Amniotic epithelial cell (primary cell): Measurements from ENCODE around the gene PARD6B.
"Not testable (repeated sequence)": the region's sequence is repeated elsewhere in the genome, so short reads cannot be mapped to it uniquely, and the experiment has no call there.

Experiments
- DNase-seq: peaks from one replicate; pipeline ENCODE4 v3.0.0-alpha.2; 2010; ENCODE audit warnings: low read depth

PARD6B gene

GRCh38 chr20:50799890-50800550, 68.6 kb downstream of the PARD6B start:
- no peak for DNase-seq

GRCh38 chr20:50800986-50801746, 69.8 kb downstream of the PARD6B start:
- not testable (repeated sequence) for DNase-seq

GRCh38 chr20:50801747-50802125, 70.4 kb downstream of the PARD6B start:
- DNase-seq: no peak

- no peak for DNase-seq
Measured at GRCh38 chr20:50802289-50802688, 70.9 kb downstream of the PARD6B start.

GRCh38 chr20:50804437-50805348, 73.3 kb downstream of the PARD6B start:
- DNase-seq: no peak

GRCh38 chr20:50805349-50805684, 73.9 kb downstream of the PARD6B start:
- no peak for DNase-seq

- DNase-seq: no peak
Measured at GRCh38 chr20:50806126-50806768, 74.9 kb downstream of the PARD6B start.
